ENCODE results near the gene SLC9A3. TPM values are rescaled to one million over a fixed set of nuclear protein-coding genes. Genes with fewer than 3 reads are reported as not detected.

The SLC9A3 gene
- total RNA-seq, 1 donor from 2014 or later = 1.3 TPM

GRCh38 chr5:556909-557441, 32.7 kb upstream of the SLC9A3 start:
- no peak for TF ChIP-seq CTCF (conservative IDR thresholded peaks at IDR 0.05; ENCODE audit: low read depth, low read length)
- no peak overlapping the region for H3K4me3 ChIP-seq (ENCODE audit: low read depth, low read length)
- no peak for DNase-seq (ENCODE audit: low read depth)

GRCh38 chr5:555058-555623, 30.9 kb upstream of the SLC9A3 start:
- no peak for DNase-seq (ENCODE audit: low read depth)
- TF ChIP-seq CTCF (conservative IDR thresholded peaks at IDR 0.05; ENCODE audit: low read depth, low read length) = no peak
- no peak overlapping the region for H3K4me3 ChIP-seq (ENCODE audit: low read depth, low read length)

- H3K4me3 ChIP-seq (ENCODE audit: low read depth, low read length) = no peak overlapping the region
- no peak for DNase-seq (ENCODE audit: low read depth)
- TF ChIP-seq CTCF (conservative IDR thresholded peaks at IDR 0.05; ENCODE audit: low read depth, low read length) = no peak
Observed at GRCh38 chr5:554284-554988, 30.2 kb upstream of the SLC9A3 start.

- H3K4me3 ChIP-seq (ENCODE audit: low read depth, low read length) = no peak overlapping the region
- TF ChIP-seq CTCF (conservative IDR thresholded peaks at IDR 0.05; ENCODE audit: low read depth, low read length) = no peak
- no peak for DNase-seq (ENCODE audit: low read depth)
Observed at GRCh38 chr5:553874-554273, 29.6 kb upstream of the SLC9A3 start.

GRCh38 chr5:551406-551805, 27.2 kb upstream of the SLC9A3 start:
- no peak overlapping the region for H3K4me3 ChIP-seq (ENCODE audit: low read depth, low read length)
- no peak for DNase-seq (ENCODE audit: low read depth)
- no peak for TF ChIP-seq CTCF (conservative IDR thresholded peaks at IDR 0.05; ENCODE audit: low read depth, low read length)

GRCh38 chr5:549229-549628, 25.0 kb upstream of the SLC9A3 start:
- TF ChIP-seq CTCF (conservative IDR thresholded peaks at IDR 0.05; ENCODE audit: low read depth, low read length) = no peak
- no peak for DNase-seq (ENCODE audit: low read depth)
- H3K4me3 ChIP-seq (ENCODE audit: low read depth, low read length) = no peak overlapping the region

- DNase-seq (ENCODE audit: low read depth) = no peak
Observed at GRCh38 chr5:548256-548655, 24.0 kb upstream of the SLC9A3 start.

More at GRCh38 chr5:548256-548655, 24.0 kb upstream of the SLC9A3 start:
- no peak for TF ChIP-seq CTCF (conservative IDR thresholded peaks at IDR 0.05; ENCODE audit: low read depth, low read length)
- H3K4me3 ChIP-seq (ENCODE audit: low read depth, low read length) = no peak overlapping the region

Measured in epithelial cell of proximal tubule (primary cell).